Measurements from ENCODE around the gene ZNF518B. TPM values are rescaled to one million over a fixed set of nuclear protein-coding genes. Genes with fewer than 3 reads are reported as not detected.

The ZNF518B gene
- total and polyA plus RNA-seq, 10 of the 15 experiments (the other 5 are each of a cell fraction or from before 2014, with no cell fraction given), result 2.7 to 20.5 (median 9.2) TPM

DNA sequence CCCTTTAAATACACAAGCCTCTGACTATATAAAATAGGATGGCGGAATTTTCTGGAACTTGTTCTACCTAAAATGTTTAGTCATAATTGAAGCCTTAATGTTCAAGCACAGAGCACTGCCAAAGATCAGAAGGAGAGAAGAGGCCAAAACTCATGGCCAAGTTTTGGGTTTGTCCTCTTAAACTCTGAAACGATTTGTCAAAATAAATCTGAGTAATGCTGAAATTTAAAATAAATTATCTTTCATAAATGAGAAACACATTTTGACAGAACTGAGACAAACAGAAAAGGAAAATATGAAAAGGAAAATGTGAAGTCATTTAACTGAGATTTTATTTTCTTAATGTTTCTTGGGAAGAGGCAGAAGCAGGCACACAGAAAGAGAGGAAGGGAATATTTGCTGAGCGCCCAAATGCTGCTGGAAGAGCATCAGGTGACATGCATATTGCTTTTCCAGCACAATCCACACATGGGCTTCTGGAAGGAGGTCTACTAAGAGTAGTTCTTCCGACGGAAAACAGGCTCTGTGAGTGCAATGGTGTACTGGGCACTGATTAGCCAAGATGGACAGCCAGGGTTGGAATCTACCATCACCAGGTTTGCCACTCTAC is 47.4 kb upstream of the ZNF518B start (continued):
- TF ChIP-seq HDGF (IDR thresholded peaks at IDR 0.05), result no peak

GRCh38 chr4:10502717-10503116 is 45.5 kb upstream of the ZNF518B start:
- CTCF ChIA-PET, result no interaction called here

GRCh38 chr4:10500776-10501175 is 43.5 kb upstream of the ZNF518B start:
- BruUV-seq (replicated peaks), result no TSS peak
- DNase-seq (ENCODE audit: low read depth, low spot score), result no peak
- CTCF ChIA-PET, result no interaction called here
- no peak overlapping the region for H3K4me3 ChIP-seq
- H3K27ac ChIP-seq (ENCODE audit: control insufficient read depth, insufficient read depth), result no peak overlapping the region
- H3K79me2 ChIP-seq (ENCODE audit: control insufficient read depth, insufficient read depth, low read length), result no peaks in the 10 kb centered on the region
- WGBS (ENCODE audit: insufficient coverage, insufficient replicate concordance, low lambda C conversion rate, missing lambda C conversion rate), result 14% methylated on average over 5 of the region's 6 CpGs
- no peak overlapping the region for H2AFZ ChIP-seq (ENCODE audit: control insufficient read depth, low read depth, low read length)
- no peaks in the 10 kb centered on the region for H3K4me1 ChIP-seq (ENCODE audit: control insufficient read depth, insufficient read depth, low read length)
- H3K9me3 ChIP-seq (replicated peaks; ENCODE audit: control insufficient read depth, insufficient read depth, low read length), result peaks cover 2% of the 10 kb centered on the region; the same call in 1 of the 3 replicates
- H3K9ac ChIP-seq (ENCODE audit: control insufficient read depth, insufficient read depth, low read length), result no peak overlapping the region
- no peaks in the 10 kb centered on the region for H3K27me3 ChIP-seq (replicated peaks in 1 of 2; ENCODE audit: control insufficient read depth in 2 of 2, insufficient read depth in 2 of 2, low read length in 1 of 2)
- RAD21 ChIA-PET (ENCODE audit: unreplicated experiment), result no interaction called here
- H3K36me3 ChIP-seq (ENCODE audit: control insufficient read depth in 2 of 2, insufficient read depth in 2 of 2, low read length in 1 of 2), result no peaks in the 10 kb centered on the region; a peak in 1 of 4 replicates
- no peak overlapping the region for H3K4me2 ChIP-seq (ENCODE audit: control insufficient read depth, insufficient read depth)
- no peak for FAIRE-seq
- SMC1A ChIA-PET (ENCODE audit: uncharacterized antibody, unreplicated experiment), result no interaction called here
- ATAC-seq, result no peak
- POLR2A ChIA-PET, result no interaction called here
- in situ Hi-C loops (cut with MboI), result no loop called here
- no peaks in the 10 kb centered on the region for H4K20me1 ChIP-seq (ENCODE audit: control insufficient read depth, insufficient read depth)
- intact Hi-C loops (cut with micrococcal nuclease; ENCODE audit: unreplicated experiment), result no loop called here
- TF ChIP-seq POLR2A (IDR thresholded peaks at IDR 0.05; ENCODE audit: low read depth, low read length) (no peak), TCF12 (IDR thresholded peaks at IDR 0.05; ENCODE audit: low read depth, low read length) (no peak), BRCA1 (IDR thresholded peaks at IDR 0.05; ENCODE audit: low read depth, low read length) (no peak), STAT1 (conservative IDR thresholded peaks at IDR 0.05) (no peak), TARDBP (IDR thresholded peaks at IDR 0.05; ENCODE audit: borderline replicate concordance) (no peak), MTA2 (IDR thresholded peaks at IDR 0.05; ENCODE audit: low read depth) (no peak), SMARCA5 (IDR thresholded peaks at IDR 0.05) (no peak), MAX (IDR thresholded peaks at IDR 0.05; ENCODE audit: low read depth, low read length) (no peak), NFXL1 (IDR thresholded peaks at IDR 0.05; ENCODE audit: borderline replicate concordance) (no peak), SPI1 (IDR thresholded peaks at IDR 0.05; ENCODE audit: borderline replicate concordance, insufficient read depth, low read depth, low read length) (no peak), POU2F2 (IDR thresholded peaks at IDR 0.05; ENCODE audit: borderline replicate concordance, low read depth, low read length) (no peak), MEF2B (IDR thresholded peaks at IDR 0.05; ENCODE audit: partially characterized antibody, poor library complexity, severe bottlenecking) (no peak)
- TF ChIP-seq, protein P1, sequence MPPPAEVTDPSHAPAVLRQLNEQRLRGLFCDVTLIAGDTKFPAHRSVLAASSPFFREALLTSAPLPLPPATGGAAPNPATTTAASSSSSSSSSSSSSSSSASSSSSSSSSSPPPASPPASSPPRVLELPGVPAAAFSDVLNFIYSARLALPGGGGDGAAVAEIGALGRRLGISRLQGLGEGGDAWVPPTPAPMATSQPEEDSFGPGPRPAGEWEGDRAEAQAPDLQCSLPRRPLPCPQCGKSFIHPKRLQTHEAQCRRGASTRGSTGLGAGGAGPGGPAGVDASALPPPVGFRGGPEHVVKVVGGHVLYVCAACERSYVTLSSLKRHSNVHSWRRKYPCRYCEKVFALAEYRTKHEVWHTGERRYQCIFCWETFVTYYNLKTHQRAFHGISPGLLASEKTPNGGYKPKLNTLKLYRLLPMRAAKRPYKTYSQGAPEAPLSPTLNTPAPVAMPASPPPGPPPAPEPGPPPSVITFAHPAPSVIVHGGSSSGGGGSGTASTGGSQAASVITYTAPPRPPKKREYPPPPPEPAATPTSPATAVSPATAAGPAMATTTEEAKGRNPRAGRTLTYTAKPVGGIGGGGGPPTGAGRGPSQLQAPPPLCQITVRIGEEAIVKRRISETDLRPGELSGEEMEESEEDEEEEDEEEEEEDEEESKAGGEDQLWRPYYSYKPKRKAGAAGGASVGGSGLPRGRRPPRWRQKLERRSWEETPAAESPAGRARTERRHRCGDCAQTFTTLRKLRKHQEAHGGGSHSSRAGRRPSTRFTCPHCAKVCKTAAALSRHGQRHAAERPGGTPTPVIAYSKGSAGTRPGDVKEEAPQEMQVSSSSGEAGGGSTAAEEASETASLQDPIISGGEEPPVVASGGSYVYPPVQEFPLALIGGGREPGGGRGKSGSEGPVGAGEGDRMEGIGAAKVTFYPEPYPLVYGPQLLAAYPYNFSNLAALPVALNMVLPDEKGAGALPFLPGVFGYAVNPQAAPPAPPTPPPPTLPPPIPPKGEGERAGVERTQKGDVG (CRISPR knock-in tag; IDR thresholded peaks at IDR 0.05), result no peak

More at GRCh38 chr4:10502717-10503116, 45.5 kb upstream of the ZNF518B start:
- ChIA-PET POLR2A (no interaction called here), RAD21 (ENCODE audit: unreplicated experiment) (no interaction called here), SMC1A (ENCODE audit: uncharacterized antibody, unreplicated experiment) (no interaction called here)
- BruUV-seq (replicated peaks), result no TSS peak
- ATAC-seq, result no peak
- peaks cover 7% of the 10 kb centered on the region; the same call in 2 of the 3 replicates for H3K9me3 ChIP-seq (replicated peaks; ENCODE audit: control insufficient read depth, insufficient read depth, low read length)
- WGBS (ENCODE audit: insufficient coverage, insufficient replicate concordance, low lambda C conversion rate, missing lambda C conversion rate), result 54% methylated on average over 5 of the region's 5 CpGs
- DNase-seq (ENCODE audit: low read depth, low spot score), result no peak
- no peaks in the 10 kb centered on the region for H3K79me2 ChIP-seq (ENCODE audit: control insufficient read depth, insufficient read depth, low read length)
- TF ChIP-seq BCL11A (IDR thresholded peaks at IDR 0.05; ENCODE audit: low read depth, low read length), result no peak
- no peak for TF ChIP-seq ZNF207 (IDR thresholded peaks at IDR 0.05; ENCODE audit: borderline replicate concordance)
- no peak for TF ChIP-seq CBFB (IDR thresholded peaks at IDR 0.05; ENCODE audit: low read depth)
- intact Hi-C loops (cut with micrococcal nuclease; ENCODE audit: unreplicated experiment), result no loop called here
- no peak for FAIRE-seq
- no peak overlapping the region for H3K4me3 ChIP-seq
- H3K27me3 ChIP-seq (replicated peaks in 1 of 2; ENCODE audit: control insufficient read depth in 2 of 2, insufficient read depth in 2 of 2, low read length in 1 of 2), result no peaks in the 10 kb centered on the region
- H3K36me3 ChIP-seq (ENCODE audit: control insufficient read depth in 2 of 2, insufficient read depth in 2 of 2, low read length in 1 of 2), result no peaks in the 10 kb centered on the region; a peak in 1 of 4 replicates
- H3K9ac ChIP-seq (ENCODE audit: control insufficient read depth, insufficient read depth, low read length), result no peak overlapping the region
- no peak overlapping the region for H3K4me2 ChIP-seq (ENCODE audit: control insufficient read depth, insufficient read depth)
- in situ Hi-C loops (cut with MboI), result no loop called here
- H3K4me1 ChIP-seq (ENCODE audit: control insufficient read depth, insufficient read depth, low read length), result no peaks in the 10 kb centered on the region
- no peak overlapping the region for H2AFZ ChIP-seq (ENCODE audit: control insufficient read depth, low read depth, low read length)
- H3K27ac ChIP-seq (ENCODE audit: control insufficient read depth, insufficient read depth), result no peak overlapping the region
- H4K20me1 ChIP-seq (ENCODE audit: control insufficient read depth, insufficient read depth), result no peaks in the 10 kb centered on the region

Measured in GM12878 (cell line).